Peyer's patch (tissue), 4 donors: ENCODE data around the gene RAB22A. TPM values are rescaled to one million over a fixed set of nuclear protein-coding genes. Genes with fewer than 3 reads are reported as not detected.

Source experiments
- DNase-seq, 3 donors: peaks; one replicate each; pipeline ENCODE4 v3.0.0-alpha.2; 2017 to 2019
- H3K27ac ChIP-seq, 4 donors: fragments of 200-600 bp; sonication (generic); one replicate each; pipeline ENCODE4 v1.5.1; 2016 to 2019
- H3K27me3 ChIP-seq, 2 donors: fragments of 200-600 bp; sonication (generic); one replicate each; pipeline ENCODE4 v1.5.1; 2019
- H3K36me3 ChIP-seq, 3 donors: fragments of 200-600 bp; sonication (generic); one replicate each; pipeline ENCODE4 v1.5.1; 2016 to 2019
- H3K4me1 ChIP-seq, 4 donors: fragments of 200-600 bp; sonication (generic); one replicate each; pipeline ENCODE4 v1.5.1; 2016 to 2019
- H3K4me3 ChIP-seq, 4 donors: fragments of 200-600 bp; sonication (generic); 1 replicate in 3 of 4; 2 replicates in 1 of 4; pipeline ENCODE4 v1.5.1; 2016 to 2019; ENCODE audit warnings: mild to moderate bottlenecking in 1 of 4
- H3K9me3 ChIP-seq, 4 donors: fragments of 200-600 bp; sonication (generic); one replicate each; pipeline ENCODE4 v1.5.1; 2016 to 2019; ENCODE audit warnings: mild to moderate bottlenecking in 1 of 4
- CTCF ChIP-seq, 6 experiments: fragments of 450-650 bp in 4 of 6; fragments of 200-600 bp in 2 of 6; sonication (generic) in 1 of 6; IDR thresholded peaks; one replicate each; pipeline ENCODE4 v1.5.1; 2017 to 2019; ENCODE audit warnings: antibody characterized with exemption in 6 of 6, mild to moderate bottlenecking in 3 of 6, moderate library complexity in 1 of 6
- POLR2A ChIP-seq, 2 donors: fragments of 450-650 bp; IDR thresholded peaks; one replicate each; pipeline ENCODE4 v1.5.1; 2017; ENCODE audit warnings: antibody characterized with exemption in 2 of 2, mild to moderate bottlenecking in 2 of 2, moderate library complexity in 2 of 2
- total RNA-seq, 4 donors: library from RNA; depleted of rRNA; stranded (reverse); fragments of >200 nt; gene quantifications; one replicate each; pipeline ENCODE4 v1.1.0, GENCODE V29; 2016

Gene RAB22A
- total RNA-seq, 4 donors from 2014 or later, result 12.4 to 29.4 (median 19.2) TPM

GRCh38 chr20:58339741-58340140, 30.2 kb downstream of the RAB22A start:
- Histone ChIP-seq H3K4me1 (no peaks in the 10 kb centered on the region), H3K9me3 (no peaks in the 10 kb centered on the region), H3K27me3 (no peaks in the 10 kb centered on the region), H3K4me3 (no peak overlapping the region), H3K36me3 (peaks cover 0 to 3% (median 0%) of the 10 kb centered on the region in 3 donors), H3K27ac (no peak overlapping the region)
- no peak for DNase-seq
- TF ChIP-seq CTCF (IDR thresholded peaks at IDR 0.05) (no peak), POLR2A (IDR thresholded peaks at IDR 0.05) (no peak)

- Histone ChIP-seq H3K4me3 (no peak overlapping the region), H3K4me1 (no peaks in the 10 kb centered on the region), H3K9me3 (no peaks in the 10 kb centered on the region), H3K27ac (no peak overlapping the region), H3K27me3 (no peaks in the 10 kb centered on the region), H3K36me3 (peaks cover 0 to 7% (median 0%) of the 10 kb centered on the region in 3 donors)
- DNase-seq, result no peak
- TF ChIP-seq POLR2A (IDR thresholded peaks at IDR 0.05), result no peak
- TF ChIP-seq CTCF (IDR thresholded peaks at IDR 0.05), result no peak
These were observed 30.6 kb downstream of the RAB22A start for GRCh38 chr20:58340151-58340550.

GRCh38 chr20:58340853-58341252, 31.3 kb downstream of the RAB22A start:
- Histone ChIP-seq H3K27ac (no peak overlapping the region), H3K4me1 (no peaks in the 10 kb centered on the region), H3K27me3 (no peaks in the 10 kb centered on the region), H3K36me3 (peaks cover 0 to 14% (median 0%) of the 10 kb centered on the region in 3 donors), H3K4me3 (no peak overlapping the region), H3K9me3 (no peaks in the 10 kb centered on the region)
- TF ChIP-seq POLR2A (IDR thresholded peaks at IDR 0.05) (no peak), CTCF (IDR thresholded peaks at IDR 0.05) (no peak)
- no peak for DNase-seq

GRCh38 chr20:58342104-58342945, 32.8 kb downstream of the RAB22A start:
- no peaks in the 10 kb centered on the region for H3K27me3 ChIP-seq
- no peak overlapping the region for H3K4me3 ChIP-seq
- no peak overlapping the region for H3K27ac ChIP-seq
- H3K4me1 ChIP-seq, result no peaks in the 10 kb centered on the region
- DNase-seq, result no peak
- H3K9me3 ChIP-seq, result no peaks in the 10 kb centered on the region
- no peak for TF ChIP-seq CTCF (IDR thresholded peaks at IDR 0.05)
- TF ChIP-seq POLR2A (IDR thresholded peaks at IDR 0.05), result no peak
- peaks cover 0 to 24% (median 0%) of the 10 kb centered on the region in 3 donors for H3K36me3 ChIP-seq

GRCh38 chr20:58344741-58345140, 35.2 kb downstream of the RAB22A start:
- no peak overlapping the region for H3K4me3 ChIP-seq
- H3K27me3 ChIP-seq, result no peaks in the 10 kb centered on the region
- DNase-seq, result no peak
- no peak for TF ChIP-seq CTCF (IDR thresholded peaks at IDR 0.05)
- TF ChIP-seq POLR2A (IDR thresholded peaks at IDR 0.05), result no peak
- H3K36me3 ChIP-seq, result peaks cover 0 to 35% (median 0%) of the 10 kb centered on the region in 3 donors
- no peaks in the 10 kb centered on the region for H3K4me1 ChIP-seq
- no peak overlapping the region for H3K27ac ChIP-seq
- no peaks in the 10 kb centered on the region for H3K9me3 ChIP-seq
